Stomach smooth muscle (tissue), 2 donors: ENCODE results near the gene KRT39.

Experiments
- H3K27ac ChIP-seq: one replicate; pipeline ENCODE4 v1.7.0; 2013; ENCODE audit warnings: mild to moderate bottlenecking, low read length, inconsistent platforms
- H3K27me3 ChIP-seq, 2 donors: one replicate each; pipeline ENCODE4 v1.7.0; 2013; ENCODE audit warnings: low read length in 2 of 2; ENCODE audit not compliant: insufficient read depth in 2 of 2, control insufficient read depth in 1 of 2
- H3K36me3 ChIP-seq, 2 donors: one replicate each; pipeline ENCODE4 v1.7.0; 2013; ENCODE audit warnings: low read length in 2 of 2; ENCODE audit not compliant: control insufficient read depth in 2 of 2, insufficient read depth in 2 of 2
- H3K4me1 ChIP-seq: one replicate; pipeline ENCODE4 v1.7.0; 2013; ENCODE audit warnings: low read length; ENCODE audit not compliant: control insufficient read depth, insufficient read depth
- H3K4me3 ChIP-seq, 2 donors: one replicate each; pipeline ENCODE4 v1.7.0; 2013; ENCODE audit warnings: low read length in 2 of 2
- H3K9ac ChIP-seq, 2 donors: one replicate each; pipeline ENCODE4 v1.7.0; 2013; ENCODE audit warnings: low read length in 2 of 2, mild to moderate bottlenecking in 1 of 2
- H3K9me3 ChIP-seq, 2 donors: one replicate each; pipeline ENCODE4 v1.7.0; 2013; ENCODE audit warnings: low read length in 2 of 2; ENCODE audit not compliant: control insufficient read depth in 2 of 2
- donor health status: healthy.
- donor health status: Pancreatic carcinoma.

The KRT39 gene

GRCh38 chr17:40944531-40944930 is 22.2 kb downstream of the KRT39 start:
- Histone ChIP-seq H3K36me3 (no peaks in the 10 kb centered on the region), H3K4me1 (no peaks in the 10 kb centered on the region), H3K27me3 (peaks cover 8 to 11% of the 10 kb centered on the region in 2 donors), H3K9ac (no peak overlapping the region), H3K27ac (no peak overlapping the region), H3K9me3 (no peaks in the 10 kb centered on the region), H3K4me3 (no peak overlapping the region)

- no peaks in the 10 kb centered on the region for H3K9me3 ChIP-seq
- H3K27me3 ChIP-seq, result peaks cover 5 to 6% of the 10 kb centered on the region in 2 donors
- H3K4me1 ChIP-seq, result no peaks in the 10 kb centered on the region
- H3K36me3 ChIP-seq, result no peaks in the 10 kb centered on the region
- H3K27ac ChIP-seq, result no peak overlapping the region
- H3K9ac ChIP-seq, result no peak overlapping the region
- no peak overlapping the region for H3K4me3 ChIP-seq
Observed at GRCh38 chr17:40942553-40942952, 24.2 kb downstream of the KRT39 start.

- Histone ChIP-seq H3K36me3 (no peaks in the 10 kb centered on the region), H3K4me3 (no peak overlapping the region), H3K9ac (no peak overlapping the region), H3K27ac (no peak overlapping the region), H3K27me3 (peaks cover 0 to 2% of the 10 kb centered on the region in 2 donors), H3K9me3 (no peaks in the 10 kb centered on the region), H3K4me1 (no peaks in the 10 kb centered on the region)
Observed at GRCh38 chr17:40940266-40940665, 26.5 kb downstream of the KRT39 start.

- Histone ChIP-seq H3K9ac (no peak overlapping the region), H3K27ac (no peak overlapping the region), H3K9me3 (no peaks in the 10 kb centered on the region), H3K4me1 (no peaks in the 10 kb centered on the region), H3K4me3 (no peak overlapping the region), H3K27me3 (peaks cover 0 to 2% of the 10 kb centered on the region in 2 donors), H3K36me3 (no peaks in the 10 kb centered on the region)
Observed at GRCh38 chr17:40938981-40939380, 27.8 kb downstream of the KRT39 start.

- Histone ChIP-seq H3K36me3 (no peaks in the 10 kb centered on the region), H3K27ac (no peak within 1 kb of the TSS), H3K9ac (no peak within 1 kb of the TSS), H3K4me1 (no peaks in the 10 kb centered on the region), H3K9me3 (no peaks in the 10 kb centered on the region), H3K27me3 (peaks cover 0 to 2% of the 10 kb centered on the region in 2 donors), H3K4me3 (no peak within 1 kb of the TSS)
Observed at GRCh38 chr17:40937384-40937819, 29.3 kb downstream of the KRT39 start, which contains the start of gene KRT23. TSS of gene KRT23 (minus strand) at chr17:40937646. CDS start at chr17:40936603, 1,043 bp downstream.

GRCh38 chr17:40936976-40937375 is 29.8 kb downstream of the KRT39 start:
- Histone ChIP-seq H3K36me3 (no peaks in the 10 kb centered on the region), H3K9ac (no peak overlapping the region), H3K4me3 (no peak overlapping the region), H3K27ac (no peak overlapping the region), H3K4me1 (no peaks in the 10 kb centered on the region), H3K9me3 (no peaks in the 10 kb centered on the region), H3K27me3 (peaks cover 0 to 2% of the 10 kb centered on the region in 2 donors)

- Histone ChIP-seq H3K27ac (no peak overlapping the region), H3K36me3 (no peaks in the 10 kb centered on the region), H3K9me3 (no peaks in the 10 kb centered on the region), H3K9ac (no peak overlapping the region), H3K4me1 (no peaks in the 10 kb centered on the region), H3K27me3 (peaks cover 0 to 2% of the 10 kb centered on the region in 2 donors), H3K4me3 (no peak overlapping the region)
Observed at GRCh38 chr17:40936437-40936971, 30.2 kb downstream of the KRT39 start.

- no peak overlapping the region for H3K27ac ChIP-seq
- H3K27me3 ChIP-seq, result peaks cover 0 to 2% of the 10 kb centered on the region in 2 donors
- no peaks in the 10 kb centered on the region for H3K9me3 ChIP-seq
- no peak overlapping the region for H3K9ac ChIP-seq
- no peaks in the 10 kb centered on the region for H3K36me3 ChIP-seq
- no peak overlapping the region for H3K4me3 ChIP-seq
- no peaks in the 10 kb centered on the region for H3K4me1 ChIP-seq
Observed at GRCh38 chr17:40935624-40936023, 31.1 kb downstream of the KRT39 start.

GRCh38 chr17:40932608-40933007 is 34.1 kb downstream of the KRT39 start:
- no peak overlapping the region for H3K4me3 ChIP-seq
- H3K9me3 ChIP-seq, result no peaks in the 10 kb centered on the region
- no peak overlapping the region for H3K27ac ChIP-seq
- no peaks in the 10 kb centered on the region for H3K27me3 ChIP-seq
- H3K4me1 ChIP-seq, result no peaks in the 10 kb centered on the region
- no peaks in the 10 kb centered on the region for H3K36me3 ChIP-seq
- H3K9ac ChIP-seq, result no peak overlapping the region

- no peaks in the 10 kb centered on the region for H3K4me1 ChIP-seq
- no peaks in the 10 kb centered on the region for H3K27me3 ChIP-seq
- H3K9me3 ChIP-seq, result no peaks in the 10 kb centered on the region
- H3K4me3 ChIP-seq, result no peak overlapping the region
- no peaks in the 10 kb centered on the region for H3K36me3 ChIP-seq
- H3K9ac ChIP-seq, result no peak overlapping the region
- no peak overlapping the region for H3K27ac ChIP-seq
Observed at GRCh38 chr17:40931311-40931710, 35.4 kb downstream of the KRT39 start.

- Histone ChIP-seq H3K36me3 (no peaks in the 10 kb centered on the region), H3K4me1 (no peaks in the 10 kb centered on the region), H3K9me3 (no peaks in the 10 kb centered on the region), H3K4me3 (no peak overlapping the region), H3K27ac (no peak overlapping the region), H3K9ac (no peak overlapping the region), H3K27me3 (no peaks in the 10 kb centered on the region)
Observed at GRCh38 chr17:40926341-40926740, 40.4 kb downstream of the KRT39 start.
